Astrocyte (in vitro differentiated cells and primary cell): ENCODE measurements around the gene RIT2.

ENCODE experiments used
- EZH2 ChIP-seq: IDR thresholded peaks from 2 replicates; pipeline ENCODE4 v1.6.1; 2012; ENCODE audit warnings: mild to moderate bottlenecking, low read length, inconsistent platforms; ENCODE audit not compliant: insufficient read depth
- TF ChIP-seq, protein P1 (sequence below): IDR thresholded peaks from 2 replicates; pipeline ENCODE4 v1.5.1; 2011; ENCODE audit warnings: low read depth, mild to moderate bottlenecking, inconsistent platforms, low read length, moderate library complexity; ENCODE audit not compliant: insufficient read depth

GRCh38 chr18:43108882-43109281, 6.6 kb downstream of the RIT2 start:
- TF ChIP-seq, protein P1, sequence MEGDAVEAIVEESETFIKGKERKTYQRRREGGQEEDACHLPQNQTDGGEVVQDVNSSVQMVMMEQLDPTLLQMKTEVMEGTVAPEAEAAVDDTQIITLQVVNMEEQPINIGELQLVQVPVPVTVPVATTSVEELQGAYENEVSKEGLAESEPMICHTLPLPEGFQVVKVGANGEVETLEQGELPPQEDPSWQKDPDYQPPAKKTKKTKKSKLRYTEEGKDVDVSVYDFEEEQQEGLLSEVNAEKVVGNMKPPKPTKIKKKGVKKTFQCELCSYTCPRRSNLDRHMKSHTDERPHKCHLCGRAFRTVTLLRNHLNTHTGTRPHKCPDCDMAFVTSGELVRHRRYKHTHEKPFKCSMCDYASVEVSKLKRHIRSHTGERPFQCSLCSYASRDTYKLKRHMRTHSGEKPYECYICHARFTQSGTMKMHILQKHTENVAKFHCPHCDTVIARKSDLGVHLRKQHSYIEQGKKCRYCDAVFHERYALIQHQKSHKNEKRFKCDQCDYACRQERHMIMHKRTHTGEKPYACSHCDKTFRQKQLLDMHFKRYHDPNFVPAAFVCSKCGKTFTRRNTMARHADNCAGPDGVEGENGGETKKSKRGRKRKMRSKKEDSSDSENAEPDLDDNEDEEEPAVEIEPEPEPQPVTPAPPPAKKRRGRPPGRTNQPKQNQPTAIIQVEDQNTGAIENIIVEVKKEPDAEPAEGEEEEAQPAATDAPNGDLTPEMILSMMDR, result no peak
- no peak for TF ChIP-seq EZH2
